Neutrophil (primary cell): ENCODE measurements around the gene ATP13A4.

Source experiments
- H3K27ac ChIP-seq: fragments of 200-600 bp; sonication (generic); 2 replicates; pipeline ENCODE4 v1.5.1; 2016; ENCODE audit warnings: mild to moderate bottlenecking, moderate library complexity
- H3K27me3 ChIP-seq: fragments of 200-600 bp; sonication (generic); 2 replicates; pipeline ENCODE4 v1.6.0; 2016; ENCODE audit warnings: mild to moderate bottlenecking
- H3K36me3 ChIP-seq: fragments of 200-600 bp; sonication (generic); 2 replicates; pipeline ENCODE4 v1.5.1; 2017
- H3K4me1 ChIP-seq, 2 experiments: fragments of 200-600 bp in 1 of 2; sonication (generic) in 1 of 2; 1 replicate in 1 of 2; 2 replicates in 1 of 2; pipeline versions ENCODE4 v1.5.1 to v1.6.1; 2013 to 2016; ENCODE audit warnings: low read depth in 1 of 2, low read length in 1 of 2, mild to moderate bottlenecking in 1 of 2, moderate library complexity in 1 of 2; ENCODE audit not compliant: control insufficient read depth in 1 of 2, insufficient read depth in 1 of 2
- H3K4me3 ChIP-seq, 2 experiments: fragments of 200-600 bp in 1 of 2; sonication (generic) in 1 of 2; 1 replicate in 1 of 2; 2 replicates in 1 of 2; pipeline ENCODE4 v1.5.1; 2013 to 2016; ENCODE audit warnings: low read depth in 1 of 2, low read length in 1 of 2, mild to moderate bottlenecking in 1 of 2, moderate library complexity in 1 of 2
- H3K9me3 ChIP-seq: fragments of 200-600 bp; sonication (generic); 2 replicates; pipeline ENCODE4 v1.5.1; 2016
- TF ChIP-seq, protein P1 (sequence below): fragments of 200-600 bp; sonication (generic); IDR thresholded peaks from 2 replicates; pipeline ENCODE4 v1.5.1; 2016; ENCODE audit warnings: antibody characterized with exemption

The ATP13A4 gene

DNA sequence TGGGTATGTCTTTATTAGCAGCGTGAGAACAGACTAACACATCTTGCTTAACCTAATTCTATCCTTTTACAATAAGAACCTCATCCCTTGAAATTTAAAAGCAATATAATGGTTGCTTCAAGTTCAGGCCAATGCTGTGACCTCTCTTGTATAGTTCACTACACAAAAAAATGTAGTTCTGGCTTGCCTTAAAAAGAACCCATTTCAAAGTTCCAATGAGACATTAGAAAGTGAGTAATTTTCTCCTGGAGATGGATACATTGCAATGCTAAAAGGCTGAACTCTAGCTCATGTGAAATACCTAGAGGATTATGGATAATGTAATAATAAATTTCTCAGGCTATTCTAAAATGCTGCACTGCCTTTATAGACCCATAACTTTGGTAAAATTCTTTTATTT is 47.8 kb downstream of the ATP13A4 start:
- H3K9me3 ChIP-seq: no peaks in the 10 kb centered on the region
- H3K27me3 ChIP-seq: peaks cover 5% of the 10 kb centered on the region
- no peaks in the 10 kb centered on the region for H3K36me3 ChIP-seq
- no peak overlapping the region for H3K4me3 ChIP-seq
- no peak overlapping the region for H3K27ac ChIP-seq
- peaks cover 0 to 3% of the 10 kb centered on the region in 2 experiments for H3K4me1 ChIP-seq
- TF ChIP-seq, protein P1, sequence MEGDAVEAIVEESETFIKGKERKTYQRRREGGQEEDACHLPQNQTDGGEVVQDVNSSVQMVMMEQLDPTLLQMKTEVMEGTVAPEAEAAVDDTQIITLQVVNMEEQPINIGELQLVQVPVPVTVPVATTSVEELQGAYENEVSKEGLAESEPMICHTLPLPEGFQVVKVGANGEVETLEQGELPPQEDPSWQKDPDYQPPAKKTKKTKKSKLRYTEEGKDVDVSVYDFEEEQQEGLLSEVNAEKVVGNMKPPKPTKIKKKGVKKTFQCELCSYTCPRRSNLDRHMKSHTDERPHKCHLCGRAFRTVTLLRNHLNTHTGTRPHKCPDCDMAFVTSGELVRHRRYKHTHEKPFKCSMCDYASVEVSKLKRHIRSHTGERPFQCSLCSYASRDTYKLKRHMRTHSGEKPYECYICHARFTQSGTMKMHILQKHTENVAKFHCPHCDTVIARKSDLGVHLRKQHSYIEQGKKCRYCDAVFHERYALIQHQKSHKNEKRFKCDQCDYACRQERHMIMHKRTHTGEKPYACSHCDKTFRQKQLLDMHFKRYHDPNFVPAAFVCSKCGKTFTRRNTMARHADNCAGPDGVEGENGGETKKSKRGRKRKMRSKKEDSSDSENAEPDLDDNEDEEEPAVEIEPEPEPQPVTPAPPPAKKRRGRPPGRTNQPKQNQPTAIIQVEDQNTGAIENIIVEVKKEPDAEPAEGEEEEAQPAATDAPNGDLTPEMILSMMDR: no peak

GRCh38 chr3:193502871-193503270 is 51.8 kb downstream of the ATP13A4 start:
- Histone ChIP-seq H3K27me3 (no peaks in the 10 kb centered on the region), H3K36me3 (no peaks in the 10 kb centered on the region), H3K4me3 (no peak overlapping the region), H3K27ac (no peak overlapping the region), H3K9me3 (no peaks in the 10 kb centered on the region), H3K4me1 (peaks cover 23 to 29% of the 10 kb centered on the region in 2 experiments)
- TF ChIP-seq, protein P1: no peak

GRCh38 chr3:193499801-193500485 is 54.8 kb downstream of the ATP13A4 start:
- TF ChIP-seq, protein P1: no peak
- peaks cover 23 to 29% of the 10 kb centered on the region in 2 experiments for H3K4me1 ChIP-seq
- H3K27me3 ChIP-seq: no peaks in the 10 kb centered on the region
- H3K4me3 ChIP-seq: no peak overlapping the region
- H3K27ac ChIP-seq: peak overlapping the region; percentile 13
- no peaks in the 10 kb centered on the region for H3K9me3 ChIP-seq
- no peaks in the 10 kb centered on the region for H3K36me3 ChIP-seq

- TF ChIP-seq, protein P1: no peak
- no peaks in the 10 kb centered on the region for H3K27me3 ChIP-seq
- no peak overlapping the region for H3K4me3 ChIP-seq
- H3K4me1 ChIP-seq: peaks cover 23 to 29% of the 10 kb centered on the region in 2 experiments
- no peaks in the 10 kb centered on the region for H3K9me3 ChIP-seq
- H3K27ac ChIP-seq: no peak overlapping the region
- no peaks in the 10 kb centered on the region for H3K36me3 ChIP-seq
Observed at GRCh38 chr3:193499136-193499770, 55.4 kb downstream of the ATP13A4 start.

DNA sequence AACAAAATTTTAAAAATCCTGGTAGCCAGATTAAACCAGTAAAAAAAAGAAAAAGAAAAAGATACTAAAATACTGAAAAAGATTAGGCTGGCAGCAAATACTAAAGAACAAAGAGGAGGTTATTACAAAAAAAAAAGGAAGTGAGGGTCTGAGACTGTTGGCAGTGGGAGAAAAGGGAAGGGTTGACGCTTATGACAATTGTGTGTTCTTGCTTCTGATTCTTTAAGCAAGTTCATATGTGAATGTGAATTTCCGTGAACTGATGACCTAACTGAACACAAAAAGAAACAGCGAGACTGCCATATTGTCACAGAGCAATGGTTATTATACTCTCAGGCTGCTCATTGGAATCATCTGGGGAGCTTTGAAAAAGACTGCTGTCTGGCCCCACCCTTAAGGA is 56.5 kb downstream of the ATP13A4 start:
- no peaks in the 10 kb centered on the region for H3K36me3 ChIP-seq
- no peak overlapping the region for H3K27ac ChIP-seq
- H3K4me3 ChIP-seq: no peak overlapping the region
- H3K27me3 ChIP-seq: no peaks in the 10 kb centered on the region
- H3K4me1 ChIP-seq: peaks cover 23 to 26% of the 10 kb centered on the region in 2 experiments
- H3K9me3 ChIP-seq: no peaks in the 10 kb centered on the region
- TF ChIP-seq, protein P1: no peak
